IPS-18a (cell line): Measurements from ENCODE around the gene JPH2.

Experiments
- H3K27ac ChIP-seq: one replicate; pipeline ENCODE4 v1.5.1; 2013; ENCODE audit warnings: low read length
- H3K27me3 ChIP-seq: one replicate; pipeline ENCODE4 v1.6.1; 2013; ENCODE audit warnings: mild to moderate bottlenecking, low read length; ENCODE audit not compliant: control insufficient read depth, insufficient read depth
- H3K36me3 ChIP-seq: one replicate; pipeline ENCODE4 v1.6.1; 2013; ENCODE audit warnings: low read depth, low read length; ENCODE audit not compliant: control insufficient read depth
- H3K4me1 ChIP-seq: one replicate; pipeline ENCODE4 v1.6.1; 2013; ENCODE audit warnings: low read depth, low read length; ENCODE audit not compliant: control insufficient read depth
- H3K4me3 ChIP-seq: one replicate; pipeline ENCODE4 v1.5.1; 2013; ENCODE audit warnings: low read length
- H3K9ac ChIP-seq: one replicate; pipeline ENCODE4 v1.6.1; 2013; ENCODE audit warnings: mild to moderate bottlenecking, low read length, moderate library complexity
- H3K9me3 ChIP-seq: one replicate; pipeline ENCODE4 v1.6.1; 2013; ENCODE audit warnings: low read depth, low read length; ENCODE audit not compliant: control insufficient read depth

Gene JPH2

GRCh38 chr20:44087051-44087856 is 99.7 kb downstream of the JPH2 start:
- Histone ChIP-seq H3K9ac (no peak overlapping the region), H3K27ac (no peak overlapping the region), H3K27me3 (no peaks in the 10 kb centered on the region), H3K36me3 (no peaks in the 10 kb centered on the region), H3K4me3 (no peak overlapping the region), H3K9me3 (no peaks in the 10 kb centered on the region), H3K4me1 (no peaks in the 10 kb centered on the region)

- no peaks in the 10 kb centered on the region for H3K4me1 ChIP-seq
- H3K27me3 ChIP-seq, result no peaks in the 10 kb centered on the region
- no peak overlapping the region for H3K27ac ChIP-seq
- H3K36me3 ChIP-seq, result no peaks in the 10 kb centered on the region
- H3K9ac ChIP-seq, result no peak overlapping the region
- no peaks in the 10 kb centered on the region for H3K9me3 ChIP-seq
- H3K4me3 ChIP-seq, result no peak overlapping the region
Observed at GRCh38 chr20:44085616-44086434, 101.2 kb downstream of the JPH2 start.

GRCh38 chr20:44084891-44085290 is 102.1 kb downstream of the JPH2 start:
- H3K9ac ChIP-seq, result no peak overlapping the region
- no peaks in the 10 kb centered on the region for H3K36me3 ChIP-seq

GRCh38 chr20:44084439-44084838 is 102.5 kb downstream of the JPH2 start:
- Histone ChIP-seq H3K27ac (no peak overlapping the region), H3K9ac (no peak overlapping the region), H3K36me3 (no peaks in the 10 kb centered on the region), H3K27me3 (no peaks in the 10 kb centered on the region), H3K4me3 (no peak overlapping the region), H3K4me1 (no peaks in the 10 kb centered on the region), H3K9me3 (no peaks in the 10 kb centered on the region)

More at GRCh38 chr20:44084891-44085290, 102.1 kb downstream of the JPH2 start:
- H3K27ac ChIP-seq, result no peak overlapping the region
- H3K4me1 ChIP-seq, result no peaks in the 10 kb centered on the region
- no peaks in the 10 kb centered on the region for H3K9me3 ChIP-seq
- no peaks in the 10 kb centered on the region for H3K27me3 ChIP-seq
- H3K4me3 ChIP-seq, result no peak overlapping the region

- H3K4me1 ChIP-seq, result no peaks in the 10 kb centered on the region
- H3K4me3 ChIP-seq, result no peak overlapping the region
- no peaks in the 10 kb centered on the region for H3K36me3 ChIP-seq
- no peak overlapping the region for H3K9ac ChIP-seq
- no peaks in the 10 kb centered on the region for H3K27me3 ChIP-seq
- no peak overlapping the region for H3K27ac ChIP-seq
- no peaks in the 10 kb centered on the region for H3K9me3 ChIP-seq
Observed at GRCh38 chr20:44083220-44083933, 103.6 kb downstream of the JPH2 start.

GRCh38 chr20:44081888-44082287 is 105.1 kb downstream of the JPH2 start:
- Histone ChIP-seq H3K4me1 (no peaks in the 10 kb centered on the region), H3K27ac (no peak overlapping the region), H3K9ac (no peak overlapping the region), H3K36me3 (no peaks in the 10 kb centered on the region), H3K27me3 (no peaks in the 10 kb centered on the region), H3K4me3 (no peak overlapping the region), H3K9me3 (no peaks in the 10 kb centered on the region)

- Histone ChIP-seq H3K27ac (no peak overlapping the region), H3K4me1 (no peaks in the 10 kb centered on the region), H3K27me3 (no peaks in the 10 kb centered on the region), H3K36me3 (no peaks in the 10 kb centered on the region), H3K9me3 (no peaks in the 10 kb centered on the region), H3K4me3 (no peak overlapping the region), H3K9ac (no peak overlapping the region)
Observed at GRCh38 chr20:44081476-44081875, 105.5 kb downstream of the JPH2 start.

GRCh38 chr20:44080646-44081267 is 106.2 kb downstream of the JPH2 start:
- Histone ChIP-seq H3K4me1 (no peaks in the 10 kb centered on the region), H3K27me3 (no peaks in the 10 kb centered on the region), H3K27ac (no peak overlapping the region), H3K9me3 (no peaks in the 10 kb centered on the region), H3K4me3 (no peak overlapping the region), H3K36me3 (no peaks in the 10 kb centered on the region), H3K9ac (no peak overlapping the region)

GRCh38 chr20:44080064-44080463 is 106.9 kb downstream of the JPH2 start:
- no peak overlapping the region for H3K27ac ChIP-seq
- no peaks in the 10 kb centered on the region for H3K9me3 ChIP-seq
- H3K4me1 ChIP-seq, result no peaks in the 10 kb centered on the region
- H3K36me3 ChIP-seq, result no peaks in the 10 kb centered on the region
- H3K27me3 ChIP-seq, result no peaks in the 10 kb centered on the region
- H3K9ac ChIP-seq, result no peak overlapping the region
- H3K4me3 ChIP-seq, result no peak overlapping the region

- no peaks in the 10 kb centered on the region for H3K36me3 ChIP-seq
- H3K9ac ChIP-seq, result no peak overlapping the region
- H3K27me3 ChIP-seq, result no peaks in the 10 kb centered on the region
- no peak overlapping the region for H3K4me3 ChIP-seq
- H3K4me1 ChIP-seq, result no peaks in the 10 kb centered on the region
- no peaks in the 10 kb centered on the region for H3K9me3 ChIP-seq
- H3K27ac ChIP-seq, result no peak overlapping the region
Observed at GRCh38 chr20:44079291-44079690, 107.7 kb downstream of the JPH2 start.

- no peaks in the 10 kb centered on the region for H3K27me3 ChIP-seq
- H3K36me3 ChIP-seq, result no peaks in the 10 kb centered on the region
- no peak overlapping the region for H3K4me3 ChIP-seq
- H3K4me1 ChIP-seq, result no peaks in the 10 kb centered on the region
- no peak overlapping the region for H3K9ac ChIP-seq
- no peak overlapping the region for H3K27ac ChIP-seq
- H3K9me3 ChIP-seq, result no peaks in the 10 kb centered on the region
Observed at GRCh38 chr20:44075950-44076232, 111.1 kb downstream of the JPH2 start.
